B cell (primary cell): ENCODE results near the gene CAMK2G. TPM values are rescaled to one million over a fixed set of nuclear protein-coding genes. Genes with fewer than 3 reads are reported as not detected.

Experiments
- ATAC-seq: fragments of 200-7000 bp; cut with Tn5 transposase; one replicate; pipeline ENCODE4 v1.10.0; 2021; ENCODE audit warnings: low read depth, mild to moderate bottlenecking, moderate number of reproducible peaks, moderate library complexity
- CTCF ChIA-PET: fragments of 350-600 bp; sonication (Branson Sonifier 250); formaldehyde crosslinking; loops from one replicate; lab custom pipeline; 2021; ENCODE audit warnings: antibody characterized with exemption, inconsistent platforms; lab: Charles Lee
- POLR2A ChIA-PET: fragments of 350-600 bp; sonication (Branson Sonifier 250); formaldehyde crosslinking; loops from one replicate; lab custom pipeline; 2021; ENCODE audit warnings: antibody characterized with exemption; lab: Charles Lee
- DNase-seq: peaks from one replicate; pipeline ENCODE4 v3.0.0; 2013
- H2AFZ ChIP-seq: 2 replicates; pipeline ENCODE4 v1.6.1; 2012; ENCODE audit warnings: mild to moderate bottlenecking, low read depth, low read length; ENCODE audit not compliant: insufficient read depth, poor library complexity, severe bottlenecking
- H3K27ac ChIP-seq, 2 donors: 1 replicate in 1 of 2; 2 replicates in 1 of 2; pipeline ENCODE4 v1.5.1; 2012 to 2013; ENCODE audit warnings: low read length in 2 of 2, mild to moderate bottlenecking in 2 of 2, moderate library complexity in 1 of 2
- H3K27me3 ChIP-seq, 4 experiments: fragments of 200-600 bp in 1 of 4; sonication (generic) in 1 of 4; replicated peaks in 1 of 4; 1 replicate in 2 of 4; 2 replicates in 2 of 4; pipeline versions ENCODE4 v1.6.1 to v1.7.0; 2013 to 2016; ENCODE audit warnings: low read length in 3 of 4, mild to moderate bottlenecking in 2 of 4, mixed read lengths in 1 of 4, moderate library complexity in 1 of 4; ENCODE audit not compliant: insufficient read depth in 4 of 4, control insufficient read depth in 3 of 4; ENCODE audit errors: control extremely low read depth in 1 of 4
- H3K36me3 ChIP-seq, 2 experiments: replicated peaks in 1 of 2; 1 replicate in 1 of 2; 2 replicates in 1 of 2; pipeline versions ENCODE4 v1.6.1 to v1.7.1; 2013; ENCODE audit warnings: low read length in 1 of 2; ENCODE audit not compliant: insufficient read depth in 2 of 2, control insufficient read depth in 1 of 2; ENCODE audit errors: control extremely low read depth in 1 of 2, extremely low read depth in 1 of 2
- H3K4me1 ChIP-seq, 2 donors: fragments of 200-600 bp in 1 of 2; sonication (generic) in 1 of 2; 1 replicate in 1 of 2; 2 replicates in 1 of 2; pipeline versions ENCODE4 v1.5.1 to v1.6.1; 2013 to 2017; ENCODE audit warnings: low read length in 2 of 2; ENCODE audit not compliant: control insufficient read depth in 2 of 2, insufficient read depth in 2 of 2
- H3K4me2 ChIP-seq: replicated peaks from 2 replicates; pipeline ENCODE3; 2012; ENCODE audit warnings: mild to moderate bottlenecking, low read depth, low read length; ENCODE audit not compliant: poor library complexity, severe bottlenecking
- H3K4me3 ChIP-seq, 5 experiments: fragments of 200-600 bp in 1 of 5; sonication (generic) in 1 of 5; 1 replicate in 3 of 5; 2 replicates in 2 of 5; pipeline versions ENCODE4 v1.5.1 to v1.7.0; 2011 to 2016; ENCODE audit warnings: low read length in 4 of 5, mild to moderate bottlenecking in 4 of 5, low read depth in 2 of 5, control low read depth in 1 of 5, moderate library complexity in 1 of 5; ENCODE audit not compliant: insufficient read depth in 1 of 5; ENCODE audit errors: control extremely low read depth in 1 of 5, extremely low read depth in 1 of 5
- H3K79me2 ChIP-seq: fragments of 200-600 bp; sonication (generic); one replicate; pipeline ENCODE4 v1.6.0; 2016; ENCODE audit warnings: low read length; ENCODE audit not compliant: control insufficient read depth, insufficient read depth
- H3K9ac ChIP-seq: fragments of 200-600 bp; sonication (generic); 2 replicates; pipeline ENCODE4 v1.6.1; 2017; ENCODE audit warnings: mild to moderate bottlenecking, low read length, moderate library complexity
- H3K9me3 ChIP-seq, 3 donors: one replicate each; pipeline versions ENCODE4 v1.6.1 to v1.7.1; 2013; ENCODE audit warnings: low read length in 2 of 3; ENCODE audit not compliant: control insufficient read depth in 2 of 3, insufficient read depth in 1 of 3; ENCODE audit errors: control extremely low read depth in 1 of 3
- H4K20me1 ChIP-seq: 2 replicates; pipeline ENCODE4 v1.6.0; 2012; ENCODE audit warnings: mild to moderate bottlenecking, low read length; ENCODE audit not compliant: insufficient read depth, control insufficient read depth, poor library complexity, severe bottlenecking
- H3K27ac Mint-ChIP-seq: one replicate; pipeline ENCODE4 v1.8.0; 2021; ENCODE audit warnings: mixed read lengths
- H3K27me3 Mint-ChIP-seq: one replicate; pipeline ENCODE4 v1.8.0; 2021; ENCODE audit warnings: mixed read lengths
- H3K4me1 Mint-ChIP-seq: one replicate; pipeline ENCODE4 v1.8.0; 2021; ENCODE audit warnings: mixed read lengths
- H3K4me3 Mint-ChIP-seq: one replicate; pipeline ENCODE4 v1.8.0; 2021; ENCODE audit warnings: mixed read lengths
- H3K9me3 Mint-ChIP-seq: one replicate; pipeline ENCODE4 v1.8.0; 2022; ENCODE audit warnings: mixed read lengths; ENCODE audit not compliant: insufficient read depth
- EZH2 ChIP-seq: IDR thresholded peaks from 2 replicates; pipeline ENCODE4 v1.6.1; 2012; ENCODE audit warnings: borderline replicate concordance, low read depth, mild to moderate bottlenecking, moderate library complexity, low read length; ENCODE audit not compliant: insufficient read depth, poor library complexity, severe bottlenecking
- WGBS: methylation state at CpG from one replicate; pipeline ENCODE4 v1.1.5; 2013; ENCODE audit warnings: missing lambda C conversion rate; ENCODE audit not compliant: insufficient coverage; 5-methylcytosine and 5-hydroxymethylcytosine counted together
- intact Hi-C: fragments of 100-400 bp; cut with micrococcal nuclease; formaldehyde crosslinking; loops from one replicate; pipeline ENCODE4 v1.10.0; 2022
- polyA plus RNA-seq: library from polyadenylated mRNA; depleted of rRNA; stranded (reverse); fragments of >200 nt; gene quantifications from 2 replicates; pipeline ENCODE4 v1.2.3, GENCODE V29; 2012
- total RNA-seq, 2 donors: library from RNA; stranded (reverse); fragments of 120-200 nt in 1 of 2; gene quantifications; 1 replicate in 1 of 2; 2 replicates in 1 of 2; pipeline versions ENCODE4 v1.2.3 to v1.2.4, GENCODE V29; 2013 to 2022
- TF ChIP-seq, protein P1 (sequence below): fragments of 200-600 bp; IDR thresholded peaks from one replicate; pipeline ENCODE4 v1.8.0; 2022; ENCODE audit warnings: antibody characterized with exemption, mild to moderate bottlenecking

The CAMK2G gene
- total and polyA plus RNA-seq, 2 donors (not counting 1 experiment from before 2014, with no cell fraction given): 42.7 to 48.7 TPM

- DNase-seq (no peak), ATAC-seq (peak; percentile 56)
- Histone ChIP-seq H3K27ac (peak overlapping the region; percentile 85 to 93), H3K4me2 (peak overlapping the region; percentile 84), H3K4me1 (peaks cover 30 to 47% of the 10 kb centered on the region in 2 donors), H3K27me3 (no peaks in the 10 kb centered on the region), H3K9me3 (no peaks in the 10 kb centered on the region), H4K20me1 (no peaks in the 10 kb centered on the region), H3K9ac (peak overlapping the region; percentile 90), H3K4me3 (peak overlapping the region; percentile 34 to 94 (median 89)), H3K79me2 (peaks cover 35% of the 10 kb centered on the region), H3K36me3 (peaks cover 2 to 49% of the 10 kb centered on the region in 2 experiments), H2AFZ (peak overlapping the region; percentile 95)
- ChIA-PET POLR2A (interaction anchor here (0.5 to 2.7 kb wide), 8 partner anchors 10 to 1238 kb away, joined by 3 to 24 read pairs (median 6); partner anchors contain the start of genes CHCHD1, SEC24C and ZSWIM8), CTCF (interaction anchor here (0.8 to 3.3 kb wide), 10 partner anchors 9 to 169 kb away, joined by 3 to 35 read pairs (median 4); partner anchors contain the start of genes CHCHD1 and ZSWIM8)
- intact Hi-C loops: loop anchor here (1.0 to 5.0 kb wide), 8 partner anchors 10 to 226 kb away; partner anchors contain the start of genes NDST2, SEC24C, VCL and ZSWIM8
- TF ChIP-seq, protein P1, sequence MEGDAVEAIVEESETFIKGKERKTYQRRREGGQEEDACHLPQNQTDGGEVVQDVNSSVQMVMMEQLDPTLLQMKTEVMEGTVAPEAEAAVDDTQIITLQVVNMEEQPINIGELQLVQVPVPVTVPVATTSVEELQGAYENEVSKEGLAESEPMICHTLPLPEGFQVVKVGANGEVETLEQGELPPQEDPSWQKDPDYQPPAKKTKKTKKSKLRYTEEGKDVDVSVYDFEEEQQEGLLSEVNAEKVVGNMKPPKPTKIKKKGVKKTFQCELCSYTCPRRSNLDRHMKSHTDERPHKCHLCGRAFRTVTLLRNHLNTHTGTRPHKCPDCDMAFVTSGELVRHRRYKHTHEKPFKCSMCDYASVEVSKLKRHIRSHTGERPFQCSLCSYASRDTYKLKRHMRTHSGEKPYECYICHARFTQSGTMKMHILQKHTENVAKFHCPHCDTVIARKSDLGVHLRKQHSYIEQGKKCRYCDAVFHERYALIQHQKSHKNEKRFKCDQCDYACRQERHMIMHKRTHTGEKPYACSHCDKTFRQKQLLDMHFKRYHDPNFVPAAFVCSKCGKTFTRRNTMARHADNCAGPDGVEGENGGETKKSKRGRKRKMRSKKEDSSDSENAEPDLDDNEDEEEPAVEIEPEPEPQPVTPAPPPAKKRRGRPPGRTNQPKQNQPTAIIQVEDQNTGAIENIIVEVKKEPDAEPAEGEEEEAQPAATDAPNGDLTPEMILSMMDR: no peak
- no peak for TF ChIP-seq EZH2
- no peaks in the 10 kb centered on the region for H3K9me3 Mint-ChIP-seq
- no peaks in the 10 kb centered on the region for H3K27me3 Mint-ChIP-seq
- H3K4me3 Mint-ChIP-seq: peak overlapping the region; percentile 97
- peaks cover 61% of the 10 kb centered on the region for H3K4me1 Mint-ChIP-seq
- 19% methylated on average over 16 of the region's 17 CpGs for WGBS
- peak overlapping the region; percentile 98 for H3K27ac Mint-ChIP-seq
These were observed 102.6 kb downstream of the CAMK2G start for GRCh38 chr10:73771722-73772280.

GRCh38 chr10:73769396-73769795, 105.0 kb downstream of the CAMK2G start:
- 92% methylated on average over 5 of the region's 5 CpGs for WGBS
- peak overlapping the region; percentile 76 for H3K27ac Mint-ChIP-seq
- Histone ChIP-seq H3K4me3 (no peak overlapping the region), H3K36me3 (peaks cover 6 to 61% of the 10 kb centered on the region in 2 experiments), H3K27me3 (no peaks in the 10 kb centered on the region), H4K20me1 (peaks cover 6% of the 10 kb centered on the region), H3K9ac (no peak overlapping the region), H3K27ac (peak overlapping the region in 1 of 2 donors; percentile 40), H3K79me2 (peaks cover 20% of the 10 kb centered on the region), H3K9me3 (no peaks in the 10 kb centered on the region), H3K4me1 (peaks cover 20 to 36% of the 10 kb centered on the region in 2 donors), H3K4me2 (peak overlapping the region; percentile 15), H2AFZ (no peak overlapping the region)
- CTCF ChIA-PET: interaction anchor here (1.0 to 2.4 kb wide), 5 partner anchors 8 to 173 kb away, joined by 3 to 10 read pairs (median 4); partner anchors contain the start of genes CHCHD1 and SEC24C
- H3K4me3 Mint-ChIP-seq: peak overlapping the region; percentile 44
- POLR2A ChIA-PET: interaction anchor here (1.4 kb wide), 3 partner anchors 15 to 25 kb away, joined by 4 to 6 read pairs (median 5); partner anchors contain the start of genes SEC24C and ZSWIM8
- intact Hi-C loops: no loop called here
- TF ChIP-seq, protein P1: no peak
- TF ChIP-seq EZH2: no peak
- H3K4me1 Mint-ChIP-seq: peaks cover 47% of the 10 kb centered on the region
- ATAC-seq (no peak), DNase-seq (no peak)
- no peaks in the 10 kb centered on the region for H3K27me3 Mint-ChIP-seq
- H3K9me3 Mint-ChIP-seq: no peaks in the 10 kb centered on the region
